ENCODE measurements around the gene NCAM2.

Gene NCAM2

GRCh38 chr21:21102896-21103295, 104.7 kb downstream of the NCAM2 start:
- Histone ChIP-seq H3K36me3 (ENCODE audit: insufficient read depth, low read length) (no peaks in the 10 kb centered on the region), H3K4me3 (ENCODE audit: low read depth, low read length, poor library complexity, severe bottlenecking) (no peak overlapping the region)
- TF ChIP-seq EZH2 (IDR thresholded peaks at IDR 0.05; ENCODE audit: borderline replicate concordance, low read length) (no peak), CTCF (IDR thresholded peaks at IDR 0.05; ENCODE audit: low read length) (no peak)

GRCh38 chr21:21103692-21104091, 105.5 kb downstream of the NCAM2 start:
- H3K9me2 ChIP-seq (ENCODE audit: low read depth, low read length), result no peaks in the 10 kb centered on the region
- no peaks in the 10 kb centered on the region for H3K79me2 ChIP-seq (ENCODE audit: insufficient read depth, low read length)
- no peaks in the 10 kb centered on the region for H4K20me1 ChIP-seq (ENCODE audit: insufficient read depth, low read length)
- H3F3A ChIP-seq (ENCODE audit: insufficient read depth, low read length), result no peaks in the 10 kb centered on the region
- no peaks in the 10 kb centered on the region for H3K36me3 ChIP-seq (ENCODE audit: insufficient read depth, low read length)
- no peaks in the 10 kb centered on the region for H3K4me1 ChIP-seq (ENCODE audit: insufficient read depth, low read length, severe bottlenecking)
- H3K27me3 ChIP-seq (ENCODE audit: insufficient read depth, low read length), result no peaks in the 10 kb centered on the region
- no peak overlapping the region for H2AFZ ChIP-seq (ENCODE audit: low read length)
- H3K9ac ChIP-seq (ENCODE audit: low read length), result no peak overlapping the region
- H3K4me2 ChIP-seq (ENCODE audit: low read length), result no peak overlapping the region
- no peaks in the 10 kb centered on the region for H3K9me3 ChIP-seq (ENCODE audit: low read length)
- no peak overlapping the region for H3K4me3 ChIP-seq (ENCODE audit: low read depth, low read length, poor library complexity, severe bottlenecking)
- TF ChIP-seq CTCF (IDR thresholded peaks at IDR 0.05; ENCODE audit: low read length), result no peak
- no peak for TF ChIP-seq EZH2 (IDR thresholded peaks at IDR 0.05; ENCODE audit: borderline replicate concordance, low read length)
- no peak overlapping the region for H3K27ac ChIP-seq (ENCODE audit: low read depth, low read length, poor library complexity, severe bottlenecking)

More at GRCh38 chr21:21102896-21103295, 104.7 kb downstream of the NCAM2 start:
- Histone ChIP-seq H3K79me2 (ENCODE audit: insufficient read depth, low read length) (no peaks in the 10 kb centered on the region), H3K4me1 (ENCODE audit: insufficient read depth, low read length, severe bottlenecking) (no peaks in the 10 kb centered on the region), H3K27me3 (ENCODE audit: insufficient read depth, low read length) (no peaks in the 10 kb centered on the region), H4K20me1 (ENCODE audit: insufficient read depth, low read length) (no peaks in the 10 kb centered on the region), H3K27ac (ENCODE audit: low read depth, low read length, poor library complexity, severe bottlenecking) (no peak overlapping the region), H3K4me2 (ENCODE audit: low read length) (no peak overlapping the region), H3K9ac (ENCODE audit: low read length) (no peak overlapping the region), H3K9me3 (ENCODE audit: low read length) (no peaks in the 10 kb centered on the region), H3F3A (ENCODE audit: insufficient read depth, low read length) (no peaks in the 10 kb centered on the region), H3K9me2 (ENCODE audit: low read depth, low read length) (no peaks in the 10 kb centered on the region), H2AFZ (ENCODE audit: low read length) (no peak overlapping the region)

- no peaks in the 10 kb centered on the region for H4K20me1 ChIP-seq (ENCODE audit: insufficient read depth, low read length)
- H3K36me3 ChIP-seq (ENCODE audit: insufficient read depth, low read length), result no peaks in the 10 kb centered on the region
- H3K4me3 ChIP-seq (ENCODE audit: low read depth, low read length, poor library complexity, severe bottlenecking), result no peak overlapping the region
- H3K4me2 ChIP-seq (ENCODE audit: low read length), result no peak overlapping the region
- H3K79me2 ChIP-seq (ENCODE audit: insufficient read depth, low read length), result no peaks in the 10 kb centered on the region
- H3K27ac ChIP-seq (ENCODE audit: low read depth, low read length, poor library complexity, severe bottlenecking), result no peak overlapping the region
- H3F3A ChIP-seq (ENCODE audit: insufficient read depth, low read length), result no peaks in the 10 kb centered on the region
- no peak overlapping the region for H2AFZ ChIP-seq (ENCODE audit: low read length)
- TF ChIP-seq EZH2 (IDR thresholded peaks at IDR 0.05; ENCODE audit: borderline replicate concordance, low read length), result no peak
- no peak for TF ChIP-seq CTCF (IDR thresholded peaks at IDR 0.05; ENCODE audit: low read length)
- no peaks in the 10 kb centered on the region for H3K9me3 ChIP-seq (ENCODE audit: low read length)
- H3K9ac ChIP-seq (ENCODE audit: low read length), result no peak overlapping the region
- no peaks in the 10 kb centered on the region for H3K9me2 ChIP-seq (ENCODE audit: low read depth, low read length)
- H3K27me3 ChIP-seq (ENCODE audit: insufficient read depth, low read length), result no peaks in the 10 kb centered on the region
- H3K4me1 ChIP-seq (ENCODE audit: insufficient read depth, low read length, severe bottlenecking), result no peaks in the 10 kb centered on the region
Observed at GRCh38 chr21:21109736-21110135, 111.5 kb downstream of the NCAM2 start.

All from OCI-LY1 (cell line).